ACC112 (cell line): Measurements from ENCODE around the gene PPP1R12A.
"Not testable (repeated sequence)": the region's sequence is repeated elsewhere in the genome, so short reads cannot be mapped to it uniquely, and the experiment has no call there.

Experiments
- H2AFZ ChIP-seq: fragments of 200-600 bp; sonication (generic); one replicate; pipeline ENCODE4 v1.6.0; 2017; ENCODE audit warnings: antibody characterized with exemption, low read length; ENCODE audit not compliant: unreplicated experiment
- H3K27ac ChIP-seq: fragments of 200-600 bp; sonication (generic); 2 replicates; pipeline ENCODE4 v1.5.1; 2014; ENCODE audit warnings: low read depth, mild to moderate bottlenecking, antibody characterized with exemption, low read length, moderate library complexity
- H3K27me3 ChIP-seq: fragments of 200-600 bp; sonication (generic); 2 replicates; pipeline ENCODE4 v1.6.1; 2014; ENCODE audit warnings: mild to moderate bottlenecking, antibody characterized with exemption, low read length, moderate library complexity, mixed read lengths; ENCODE audit not compliant: insufficient read depth
- H3K36me3 ChIP-seq: fragments of 200-600 bp; sonication (generic); 2 replicates; pipeline ENCODE4 v1.6.1; 2016; ENCODE audit warnings: mild to moderate bottlenecking, antibody characterized with exemption, low read length, moderate library complexity, mixed read lengths; ENCODE audit not compliant: insufficient read depth
- H3K4me1 ChIP-seq: fragments of 200-600 bp; sonication (generic); one replicate; pipeline ENCODE4 v1.6.1; 2016; ENCODE audit warnings: low read length, mixed read lengths; ENCODE audit not compliant: insufficient read depth, unreplicated experiment, control insufficient read depth
- H3K4me3 ChIP-seq: fragments of 200-600 bp; sonication (generic); 2 replicates; pipeline ENCODE4 v1.5.1; 2014; ENCODE audit warnings: mild to moderate bottlenecking, low read depth, low read length
- H3K79me2 ChIP-seq: fragments of 200-600 bp; sonication (generic); one replicate; pipeline ENCODE4 v1.6.0; 2016; ENCODE audit warnings: low read length; ENCODE audit not compliant: control insufficient read depth, unreplicated experiment, insufficient read depth

The PPP1R12A gene

DNA sequence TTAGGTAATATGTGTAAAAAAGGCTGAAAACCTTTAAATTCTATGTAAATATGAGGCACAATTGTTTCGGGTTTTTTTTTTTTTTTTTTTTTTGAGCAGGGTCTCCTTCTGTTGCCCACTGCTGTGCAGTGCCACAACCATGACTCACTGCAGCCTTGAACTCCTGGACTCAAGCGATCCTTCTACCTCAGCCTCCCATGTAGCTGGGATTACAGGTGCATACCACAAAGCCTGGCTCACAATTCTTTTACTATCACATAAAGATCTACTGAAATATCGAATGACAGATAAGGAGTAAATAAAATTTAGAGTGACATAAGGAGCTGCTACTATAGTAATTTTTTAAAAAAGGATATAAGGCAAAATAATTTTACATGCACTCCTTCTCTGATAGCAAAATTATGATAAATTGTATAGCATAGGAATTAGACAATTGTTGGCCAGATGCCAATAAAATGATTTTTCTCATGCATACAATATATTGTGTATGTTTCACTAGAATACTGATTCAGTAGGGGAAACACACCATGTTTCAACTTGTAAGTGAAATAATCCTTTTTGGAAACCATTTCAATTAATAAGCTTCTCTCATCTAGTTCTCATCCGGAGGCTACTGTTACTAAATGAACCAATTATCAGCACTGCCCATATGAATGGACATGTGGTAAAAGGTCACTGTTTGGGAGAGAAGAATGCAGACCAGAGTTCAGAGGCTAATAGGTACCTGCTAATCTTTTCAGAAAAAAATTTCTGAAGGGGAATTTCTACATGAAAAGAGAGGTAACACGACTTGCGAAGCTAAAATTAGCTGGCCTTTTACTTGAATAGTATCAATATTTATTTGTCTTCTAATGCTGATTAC, 108.4 kb downstream of the PPP1R12A start:
- H3K27ac ChIP-seq: no peak overlapping the region
- no peaks in the 10 kb centered on the region for H3K27me3 ChIP-seq
- H2AFZ ChIP-seq: no peak overlapping the region
- peaks cover 14% of the 10 kb centered on the region; the same call in 1 of the 2 replicates for H3K36me3 ChIP-seq
- no peak overlapping the region for H3K4me3 ChIP-seq
- peaks cover 16% of the 10 kb centered on the region for H3K79me2 ChIP-seq
- H3K4me1 ChIP-seq: no peaks in the 10 kb centered on the region

DNA sequence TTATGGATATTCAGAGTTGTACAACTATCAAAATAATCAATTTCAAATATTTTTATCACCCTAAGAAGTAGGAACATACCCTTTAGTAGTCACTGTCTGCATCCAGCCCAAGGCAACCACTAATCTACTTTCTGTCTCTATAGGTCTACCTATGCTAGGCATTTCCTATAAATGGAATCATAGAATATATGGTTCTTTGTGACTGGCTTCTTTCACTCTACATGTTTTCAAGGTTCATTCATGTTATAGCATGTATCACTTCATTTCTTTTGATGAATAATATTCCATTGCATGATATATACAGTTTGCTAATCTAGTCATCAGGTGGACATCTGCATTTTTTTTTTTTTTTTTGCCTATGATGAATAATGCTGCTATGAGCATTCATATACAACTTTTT, 112.4 kb downstream of the PPP1R12A start:
- Histone ChIP-seq H3K4me3 (no peak overlapping the region), H3K27ac (no peak overlapping the region), H3K36me3 (peaks cover 14% of the 10 kb centered on the region), H3K4me1 (no peaks in the 10 kb centered on the region), H3K79me2 (peaks cover 4% of the 10 kb centered on the region), H3K27me3 (no peaks in the 10 kb centered on the region), H2AFZ (no peak overlapping the region)

DNA sequence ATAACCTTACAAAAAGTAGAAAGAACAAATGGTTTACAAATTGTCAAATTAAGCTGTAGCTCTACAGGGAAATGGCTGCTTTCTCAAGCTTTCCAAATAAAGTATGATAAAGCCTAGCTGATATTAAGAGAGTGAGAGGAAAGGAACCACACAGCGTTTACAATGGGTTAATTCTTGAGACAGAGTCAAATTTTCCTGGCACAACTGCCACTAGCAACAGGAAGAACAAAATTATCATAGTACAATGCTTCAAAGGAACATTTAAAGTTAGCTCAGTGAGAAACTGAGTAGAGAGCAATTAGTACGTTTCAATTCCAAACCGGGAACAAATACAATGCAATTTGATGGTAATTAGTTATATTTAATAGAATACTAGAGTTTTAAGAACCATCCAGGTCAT, 116.0 kb downstream of the PPP1R12A start:
- Histone ChIP-seq H3K79me2 (no peaks in the 10 kb centered on the region), H3K27ac (no peak overlapping the region), H3K27me3 (no peaks in the 10 kb centered on the region), H3K36me3 (peaks cover 23% of the 10 kb centered on the region), H2AFZ (no peak overlapping the region), H3K4me1 (no peaks in the 10 kb centered on the region), H3K4me3 (no peak overlapping the region)

DNA sequence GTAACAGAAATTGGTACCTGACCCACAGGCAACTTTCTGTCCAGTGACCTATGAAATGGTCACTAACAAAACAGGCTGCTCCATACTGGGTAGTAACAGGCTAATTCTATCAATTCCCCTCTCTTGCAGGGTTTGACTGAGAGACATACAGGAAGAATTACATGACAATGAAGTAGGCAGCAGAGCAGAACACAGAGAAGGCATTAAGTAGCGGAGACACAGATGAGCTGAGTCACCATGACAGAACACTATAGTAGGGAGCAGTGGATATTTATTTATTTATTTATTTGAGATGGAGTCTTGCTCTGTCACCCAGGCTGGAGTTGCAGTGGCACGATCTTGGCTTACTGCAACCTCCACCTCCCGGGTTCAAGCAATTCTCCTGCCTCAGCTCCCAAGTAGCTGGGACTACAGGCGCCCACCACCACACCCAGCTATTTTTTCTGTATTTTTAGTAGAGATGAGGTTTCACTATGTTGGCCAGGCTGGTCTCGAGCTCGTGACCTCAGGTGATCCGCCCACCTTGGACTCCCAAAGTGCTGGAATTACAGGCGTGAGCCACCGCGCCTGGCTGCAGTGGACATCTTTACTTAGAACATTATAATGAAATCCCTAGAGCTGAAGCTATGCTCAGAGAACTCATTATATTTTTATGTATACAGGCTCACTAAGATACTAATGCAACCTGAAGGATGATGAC, 150.4 kb downstream of the PPP1R12A start:
- Histone ChIP-seq H3K27ac (peak overlapping the region; percentile 38; the same call in 1 of the 2 replicates), H3K4me1 (peaks cover 20% of the 10 kb centered on the region), H3K36me3 (peaks cover 38% of the 10 kb centered on the region)
- H3K79me2 ChIP-seq, H2AFZ ChIP-seq, H3K27me3 ChIP-seq, H3K4me3 ChIP-seq: not testable (repeated sequence)

DNA sequence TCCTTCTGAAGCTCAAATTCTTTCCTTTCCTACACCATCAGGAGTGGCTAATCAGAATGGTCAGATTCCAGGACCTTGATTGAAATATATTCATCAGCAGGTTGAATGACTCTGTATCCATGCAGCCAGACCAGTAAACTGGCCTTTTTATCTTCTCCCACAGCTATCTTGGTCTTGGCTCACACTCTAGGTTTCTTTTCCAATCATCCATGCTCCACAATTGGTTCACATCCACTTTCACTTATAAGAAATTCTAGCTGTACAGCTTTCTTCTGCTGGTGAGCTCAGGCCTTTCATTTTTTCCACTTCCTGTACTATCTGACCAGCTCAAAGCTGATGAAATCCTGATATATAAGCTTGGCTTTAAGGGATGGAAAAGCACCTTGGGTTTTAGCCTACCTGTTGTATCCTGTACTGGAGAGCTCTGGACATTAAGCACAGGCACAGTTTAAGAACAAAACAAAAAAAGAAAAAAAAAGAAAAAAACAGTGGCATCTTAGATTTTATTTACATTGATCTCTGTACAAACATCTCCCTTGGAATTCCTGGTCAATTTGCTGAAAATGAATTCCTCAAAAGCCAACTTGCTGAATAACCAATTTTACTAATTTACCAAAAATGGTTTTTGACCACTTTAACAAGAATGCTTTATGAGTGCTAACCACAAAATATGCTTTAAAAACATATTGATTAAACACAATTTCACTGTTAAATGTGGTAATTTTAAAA, 152.6 kb downstream of the PPP1R12A start:
- Histone ChIP-seq H3K36me3 (peaks cover 29% of the 10 kb centered on the region), H3K79me2 (no peaks in the 10 kb centered on the region), H2AFZ (no peak overlapping the region), H3K4me3 (no peak overlapping the region), H3K27me3 (no peaks in the 10 kb centered on the region), H3K4me1 (peaks cover 20% of the 10 kb centered on the region), H3K27ac (peak overlapping the region; percentile 61)

DNA sequence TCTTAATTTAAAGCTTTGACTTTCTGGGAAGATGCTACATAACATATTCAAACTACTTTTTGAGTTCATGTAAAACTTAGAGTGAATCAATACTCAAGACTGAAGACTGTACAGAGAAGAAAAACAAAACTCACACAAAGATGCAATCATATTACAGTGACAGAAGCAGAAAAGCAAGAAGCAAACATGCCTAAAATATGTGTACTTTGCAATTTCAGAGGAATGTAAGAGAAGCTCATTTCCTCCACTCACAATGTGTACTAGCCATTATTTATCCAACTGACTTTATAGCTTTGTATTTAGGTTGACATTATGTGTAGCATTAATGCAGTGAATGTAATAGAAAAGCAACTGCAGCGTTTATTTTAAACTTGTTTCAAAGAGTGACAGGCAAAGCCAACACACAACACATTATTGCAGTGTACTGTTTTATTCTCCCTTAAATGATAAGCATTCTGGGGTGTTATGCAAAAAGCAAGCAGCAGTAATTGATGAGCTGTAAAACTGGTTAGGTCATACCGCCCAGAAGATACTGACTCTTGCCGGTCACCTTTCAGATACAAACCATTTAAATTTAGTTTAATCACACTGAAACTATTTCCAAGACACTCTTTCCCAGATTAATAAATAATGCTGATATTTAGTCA, 156.0 kb downstream of the PPP1R12A start:
- no peak overlapping the region for H2AFZ ChIP-seq
- peaks cover 27% of the 10 kb centered on the region for H3K4me1 ChIP-seq
- no peak overlapping the region for H3K27ac ChIP-seq
- no peak overlapping the region for H3K4me3 ChIP-seq
- no peaks in the 10 kb centered on the region for H3K27me3 ChIP-seq
- H3K36me3 ChIP-seq: peaks cover 17% of the 10 kb centered on the region; the same call in 1 of the 2 replicates
- H3K79me2 ChIP-seq: no peaks in the 10 kb centered on the region

DNA sequence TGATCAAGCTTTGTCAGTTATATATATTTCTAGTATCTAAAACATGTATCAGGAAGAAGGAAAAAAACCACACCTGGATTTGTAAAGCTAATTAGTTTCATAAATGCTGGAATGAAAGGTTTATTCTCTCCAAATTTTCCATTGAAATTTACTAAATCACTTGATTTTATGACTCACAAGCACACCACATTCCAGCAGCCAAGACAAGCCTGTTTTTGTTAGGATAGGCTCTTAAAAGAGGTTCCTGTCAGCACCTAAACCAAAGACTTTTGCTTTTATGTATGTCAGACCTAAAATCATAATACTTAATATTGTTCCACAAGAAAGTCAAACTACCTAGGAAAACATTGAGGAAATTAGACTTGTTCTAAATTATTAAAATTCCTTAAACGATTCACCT, 158.8 kb downstream of the PPP1R12A start:
- peaks cover 17% of the 10 kb centered on the region for H3K4me1 ChIP-seq

DNA sequence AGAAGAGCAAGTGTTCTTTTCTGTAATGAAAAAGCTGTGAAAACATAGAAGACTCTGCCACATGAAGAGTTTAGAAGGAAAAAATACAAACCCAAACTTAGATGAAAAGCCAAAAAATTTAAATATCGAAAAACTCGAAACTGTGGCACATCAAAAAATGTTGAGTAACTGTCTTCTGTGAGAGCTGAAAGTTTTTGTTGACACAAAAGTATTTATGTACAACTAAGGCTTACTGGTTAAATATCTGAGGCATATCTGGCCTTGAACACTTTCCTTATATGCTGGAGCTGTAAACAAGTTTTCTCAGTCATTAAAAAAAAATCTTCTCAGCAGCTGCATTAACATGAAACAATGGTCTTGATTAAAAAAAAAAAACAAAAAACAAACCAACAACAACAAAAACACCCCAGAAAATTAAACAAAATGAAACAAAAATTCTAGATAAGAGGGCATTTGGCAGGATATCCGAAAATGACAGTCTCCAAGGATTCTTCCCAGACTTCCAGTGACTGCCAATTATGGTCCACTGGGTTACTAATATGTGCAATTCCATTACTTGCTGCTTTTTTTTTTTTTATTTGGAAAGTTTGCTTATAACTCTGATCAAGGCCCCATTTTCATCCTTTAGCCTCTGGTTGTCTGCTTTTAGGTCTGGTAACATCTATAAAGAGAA, 159.4 kb downstream of the PPP1R12A start:
- Histone ChIP-seq H3K36me3 (peaks cover 12% of the 10 kb centered on the region; the same call in 1 of the 2 replicates), H3K4me1 (peaks cover 17% of the 10 kb centered on the region), H3K4me3 (no peak overlapping the region), H3K27me3 (no peaks in the 10 kb centered on the region), H3K79me2 (no peaks in the 10 kb centered on the region), H2AFZ (no peak overlapping the region), H3K27ac (no peak overlapping the region)

More for the DNA sequence above, 158.8 kb downstream of the PPP1R12A start:
- H3K27me3 ChIP-seq: no peaks in the 10 kb centered on the region
- no peak overlapping the region for H2AFZ ChIP-seq
- peak overlapping the region; percentile 17; the same call in 1 of the 2 replicates for H3K4me3 ChIP-seq
- H3K79me2 ChIP-seq: no peaks in the 10 kb centered on the region
- peak overlapping the region; percentile 24; the same call in 1 of the 2 replicates for H3K27ac ChIP-seq
- peaks cover 12% of the 10 kb centered on the region; the same call in 1 of the 2 replicates for H3K36me3 ChIP-seq

DNA sequence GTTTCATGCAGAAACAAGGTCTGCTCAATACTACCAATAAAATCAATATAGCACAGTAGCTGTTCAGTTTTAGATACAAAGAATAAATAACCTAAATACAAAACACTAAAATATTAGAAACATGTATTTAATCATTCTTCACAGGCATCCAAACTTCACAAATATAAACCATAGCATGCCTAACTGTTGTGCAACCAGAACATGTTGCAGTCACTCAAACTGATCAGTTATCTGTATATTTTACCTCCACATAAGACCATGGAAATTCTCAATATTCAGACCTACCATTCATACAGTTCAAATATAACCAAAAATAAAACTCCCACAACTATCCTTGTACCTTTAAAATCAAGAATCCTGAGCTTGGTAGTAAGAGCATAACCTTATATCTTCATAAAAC, 161.0 kb downstream of the PPP1R12A start:
- no peaks in the 10 kb centered on the region for H3K79me2 ChIP-seq
- H2AFZ ChIP-seq: no peak overlapping the region
- H3K27me3 ChIP-seq: no peaks in the 10 kb centered on the region
- peaks cover 12% of the 10 kb centered on the region; the same call in 1 of the 2 replicates for H3K36me3 ChIP-seq
- H3K27ac ChIP-seq: no peak overlapping the region
- no peak overlapping the region for H3K4me3 ChIP-seq
- H3K4me1 ChIP-seq: peaks cover 17% of the 10 kb centered on the region
